Epithelial cell of proximal tubule (primary cell): ENCODE data around the gene SIX2. TPM values are rescaled to one million over a fixed set of nuclear protein-coding genes. Genes with fewer than 3 reads are reported as not detected.

Source experiments
- DNase-seq: peaks from one replicate; pipeline ENCODE4 v3.0.0-alpha.2; 2011; ENCODE audit warnings: low read depth
- H3K4me3 ChIP-seq: 2 replicates; pipeline ENCODE4 v1.5.1; 2011; ENCODE audit warnings: low read depth, mild to moderate bottlenecking, low read length
- CTCF ChIP-seq: conservative IDR thresholded peaks from 2 replicates; pipeline ENCODE4 v1.5.1; 2012; ENCODE audit warnings: low read depth, mild to moderate bottlenecking, low read length
- total RNA-seq: library from RNA; depleted of rRNA; stranded (reverse); fragments of >200 nt; gene quantifications from 2 replicates; pipeline ENCODE4 v1.2.3, GENCODE V29; 2015

Gene SIX2
- total RNA-seq, 1 donor from 2014 or later: 0.06 TPM

DNA sequence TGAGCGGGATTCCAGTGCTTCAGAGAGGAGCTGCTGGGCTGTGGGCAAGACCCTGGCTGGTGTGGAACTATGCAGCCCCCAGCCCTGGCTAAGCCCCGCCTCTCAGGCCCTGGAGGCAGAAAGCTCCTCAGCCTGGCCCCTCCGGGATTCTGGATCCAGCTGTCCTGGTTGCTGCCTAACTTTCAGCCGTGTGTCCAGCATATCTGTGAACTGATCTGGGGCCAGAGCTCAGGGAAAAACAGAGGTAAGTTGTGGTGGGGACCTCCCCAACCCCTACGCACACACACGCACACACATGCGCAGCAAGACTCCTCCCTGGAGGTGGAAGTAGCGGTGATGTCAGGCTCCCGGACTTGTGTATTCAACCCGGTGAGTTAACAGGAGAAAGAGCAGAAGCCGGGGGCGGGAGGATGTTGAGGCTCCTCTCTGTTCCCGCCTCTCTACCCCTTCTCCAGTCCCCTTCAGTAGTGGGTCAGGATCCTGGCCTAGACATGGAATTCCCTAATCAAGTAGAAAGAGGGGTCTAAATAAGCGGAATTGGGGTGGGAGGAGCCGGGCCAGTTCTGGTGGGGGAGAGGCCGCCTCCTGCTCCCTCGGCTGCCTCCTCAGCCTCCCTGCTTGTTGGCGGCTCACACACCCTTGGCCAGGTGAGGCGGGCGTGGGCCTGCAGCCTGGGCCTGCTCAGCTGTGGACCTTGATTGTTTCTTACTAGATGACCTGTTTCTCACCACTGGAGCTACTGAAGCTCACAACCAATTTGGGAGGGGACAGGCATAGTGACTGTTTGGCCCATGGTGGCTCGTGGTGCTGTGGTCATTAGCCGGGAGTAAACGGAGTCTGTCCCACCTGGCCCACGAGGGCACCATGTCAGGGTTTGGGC is 33.4 kb downstream of the SIX2 start:
- TF ChIP-seq CTCF: no peak
- DNase-seq: no peak
- no peak overlapping the region for H3K4me3 ChIP-seq

GRCh38 chr2:44974064-44974715 is 35.1 kb downstream of the SIX2 start:
- no peak overlapping the region for H3K4me3 ChIP-seq
- DNase-seq: no peak
- peak; percentile 82 for TF ChIP-seq CTCF

DNA sequence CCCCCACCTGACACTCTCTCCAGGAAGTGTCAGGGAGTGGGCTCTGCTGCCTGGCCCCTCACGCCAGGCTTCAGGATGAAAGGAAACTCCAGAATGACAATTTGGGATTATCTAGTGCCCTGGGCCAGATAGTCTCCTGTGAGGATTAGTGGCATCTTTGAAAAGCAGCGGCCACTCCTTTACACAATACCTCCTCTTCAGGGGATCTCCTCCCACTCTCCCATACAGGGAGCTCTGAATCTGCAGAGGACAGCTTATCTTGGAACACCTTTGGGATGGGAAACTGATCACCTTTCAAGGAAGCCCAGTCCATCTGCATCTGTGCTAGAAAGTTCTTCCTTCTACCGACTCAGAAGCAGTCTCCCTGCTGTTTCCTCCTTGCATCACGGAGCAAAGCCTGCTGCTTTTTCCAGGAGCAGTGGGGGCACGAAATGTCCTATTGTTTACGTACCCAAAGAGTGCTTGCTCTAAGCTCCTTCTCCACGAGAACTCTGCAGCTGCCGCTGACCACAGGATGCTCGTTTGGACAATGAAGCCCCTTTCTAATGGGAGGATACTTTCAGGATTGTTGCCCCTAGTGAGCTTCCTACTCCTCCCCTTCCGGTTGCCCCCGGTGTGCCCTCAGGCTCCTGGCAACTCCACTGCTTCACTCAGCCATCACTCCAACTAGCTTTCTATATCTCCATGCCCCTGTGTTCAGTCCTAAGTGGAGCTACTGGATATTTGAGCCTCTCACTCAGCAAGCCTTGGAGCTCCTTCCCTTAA is 36.3 kb downstream of the SIX2 start:
- H3K4me3 ChIP-seq: peak overlapping the region; percentile 11
- TF ChIP-seq CTCF: no peak
- DNase-seq: no peak

- no peak for TF ChIP-seq CTCF
- no peak for DNase-seq
- no peak overlapping the region for H3K4me3 ChIP-seq
Measured at GRCh38 chr2:44970846-44971450, 38.3 kb downstream of the SIX2 start.

GRCh38 chr2:44969936-44970335 is 39.3 kb downstream of the SIX2 start:
- DNase-seq: no peak
- no peak for TF ChIP-seq CTCF

DNA sequence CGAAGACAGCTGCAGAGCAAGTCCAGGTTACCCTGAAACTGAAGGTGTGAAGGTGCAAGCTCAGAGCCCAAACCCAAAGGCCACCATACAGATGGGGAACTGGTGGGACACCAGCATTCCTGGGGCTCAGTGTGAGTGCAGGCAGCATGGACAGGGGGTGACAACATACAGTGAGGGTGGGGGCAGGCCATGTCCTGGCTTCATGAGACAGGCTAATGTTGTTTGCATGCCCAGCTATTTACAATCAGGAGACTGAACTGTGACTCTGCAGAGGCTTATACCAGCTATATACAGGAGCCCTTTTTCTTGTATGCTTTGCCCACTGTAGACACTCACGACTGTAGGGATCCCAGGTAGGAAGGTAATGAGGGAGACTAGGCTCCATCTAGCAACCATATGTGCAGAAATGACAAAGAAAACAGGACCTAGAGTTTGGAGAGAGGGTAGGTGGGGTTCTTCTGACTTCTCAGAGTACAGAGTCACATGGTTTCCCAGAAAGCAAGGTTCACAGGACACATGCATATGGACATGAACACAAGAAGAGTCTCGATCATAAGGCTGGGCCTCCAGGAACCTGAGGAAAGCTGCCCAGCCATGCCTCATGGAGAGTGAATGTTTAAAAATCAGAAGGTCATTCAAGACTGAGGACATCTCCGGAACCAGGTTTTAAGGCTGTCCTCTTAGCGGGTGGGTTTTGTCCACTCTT is 41.4 kb downstream of the SIX2 start:
- H3K4me3 ChIP-seq: no peak overlapping the region
- TF ChIP-seq CTCF: no peak
- no peak for DNase-seq

More at GRCh38 chr2:44969936-44970335, 39.3 kb downstream of the SIX2 start:
- H3K4me3 ChIP-seq: no peak overlapping the region
